Parathyroid adenoma (tissue), 2 donors: ENCODE measurements around the gene KCP.

ENCODE experiments used
- H2AFZ ChIP-seq: fragments of 300-600 bp; sonication (generic); one replicate; pipeline ENCODE4 v1.7.0; 2017; ENCODE audit warnings: antibody characterized with exemption, mild to moderate bottlenecking
- H3K27ac ChIP-seq: fragments of 300-600 bp; sonication (generic); one replicate; pipeline ENCODE4 v1.7.0; 2017
- H3K27me3 ChIP-seq: fragments of 300-600 bp; sonication (generic); one replicate; pipeline ENCODE4 v1.7.0; 2017; ENCODE audit warnings: low read length; ENCODE audit not compliant: control insufficient read depth, insufficient read depth
- H3K36me3 ChIP-seq: fragments of 300-600 bp; sonication (generic); one replicate; pipeline ENCODE4 v1.7.0; 2017; ENCODE audit warnings: low read length; ENCODE audit not compliant: control insufficient read depth, insufficient read depth
- H3K4me1 ChIP-seq: fragments of 300-600 bp; sonication (generic); one replicate; pipeline ENCODE4 v1.7.0; 2017; ENCODE audit warnings: control low read depth
- H3K4me2 ChIP-seq: fragments of 300-600 bp; sonication (generic); one replicate; pipeline ENCODE4 v1.7.0; 2017; ENCODE audit warnings: low read length
- H3K4me3 ChIP-seq: fragments of 300-600 bp; sonication (generic); one replicate; pipeline ENCODE4 v1.7.0; 2017; ENCODE audit warnings: low read depth, low read length
- H3K79me2 ChIP-seq: fragments of 300-600 bp; sonication (generic); one replicate; pipeline ENCODE4 v1.7.0; 2017; ENCODE audit warnings: control low read depth
- H3K9ac ChIP-seq: fragments of 300-600 bp; sonication (generic); one replicate; pipeline ENCODE4 v1.7.0; 2017; ENCODE audit warnings: mild to moderate bottlenecking
- H3K9me3 ChIP-seq: fragments of 300-600 bp; sonication (generic); one replicate; pipeline ENCODE4 v1.7.0; 2017; ENCODE audit warnings: low read length; ENCODE audit not compliant: control insufficient read depth
- CTCF ChIP-seq: fragments of 300-600 bp; sonication (generic); IDR thresholded peaks from one replicate; pipeline ENCODE4 v1.7.0; 2017; ENCODE audit warnings: antibody characterized with exemption, mild to moderate bottlenecking
- donor health status: primary hyperparathyroidism.

KCP gene

DNA sequence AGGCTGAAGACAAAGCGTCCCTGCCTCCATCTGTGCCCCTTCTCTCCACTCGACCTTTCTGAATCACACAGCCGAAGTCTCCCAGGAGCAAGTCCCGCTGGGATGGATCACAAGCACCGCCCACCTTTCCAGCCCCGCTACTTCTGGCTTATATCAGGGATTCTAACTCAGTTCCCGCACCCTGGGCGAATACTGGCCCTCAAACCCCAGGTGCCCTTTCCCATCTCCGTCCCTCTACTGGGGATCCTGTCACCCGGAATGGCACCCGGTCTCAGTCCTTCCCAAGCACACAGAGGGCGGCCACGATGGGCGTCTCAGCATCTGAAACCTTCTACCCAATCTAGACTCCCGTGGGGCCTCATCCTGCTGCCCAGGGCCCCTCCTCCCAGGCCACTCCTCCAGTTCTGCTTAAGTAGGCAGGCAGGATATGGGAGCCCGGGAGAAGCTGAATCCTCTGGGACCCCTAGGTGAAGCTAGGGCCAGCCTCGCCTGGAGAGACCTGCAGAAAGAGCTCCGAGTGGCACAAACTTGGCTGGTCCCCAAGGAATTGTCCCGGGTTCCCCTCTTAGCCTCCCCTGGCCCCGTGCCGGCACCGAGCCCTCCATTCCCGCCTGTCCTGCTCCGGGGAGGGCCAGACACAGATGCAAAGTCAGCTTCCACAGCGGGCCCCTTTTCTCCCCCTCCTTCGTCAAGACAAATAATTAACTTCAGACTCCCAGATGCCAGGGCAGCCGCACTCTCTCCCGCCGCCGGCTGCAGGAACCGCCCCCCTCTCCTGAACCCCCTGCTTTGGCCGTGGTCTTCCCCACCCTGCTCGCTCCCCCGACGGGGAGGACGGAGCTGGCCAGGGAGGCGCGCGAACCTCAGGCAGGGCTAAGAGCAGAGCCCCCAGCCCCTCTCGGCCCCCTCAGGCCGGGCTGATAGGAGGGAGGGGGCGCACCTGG lies 612 bp downstream of the KCP start:
- no peak overlapping the region for H3K4me3 ChIP-seq
- no peaks in the 10 kb centered on the region for H3K4me1 ChIP-seq
- H3K27ac ChIP-seq, result no peak overlapping the region
- H3K36me3 ChIP-seq, result no peaks in the 10 kb centered on the region
- H3K27me3 ChIP-seq, result no peaks in the 10 kb centered on the region
- no peak overlapping the region for H3K9ac ChIP-seq
- peak overlapping the region; percentile 70 for H2AFZ ChIP-seq
- no peak for TF ChIP-seq CTCF
- peak overlapping the region; percentile 1 for H3K4me2 ChIP-seq
- H3K9me3 ChIP-seq, result no peaks in the 10 kb centered on the region
- H3K79me2 ChIP-seq, result no peaks in the 10 kb centered on the region

DNA sequence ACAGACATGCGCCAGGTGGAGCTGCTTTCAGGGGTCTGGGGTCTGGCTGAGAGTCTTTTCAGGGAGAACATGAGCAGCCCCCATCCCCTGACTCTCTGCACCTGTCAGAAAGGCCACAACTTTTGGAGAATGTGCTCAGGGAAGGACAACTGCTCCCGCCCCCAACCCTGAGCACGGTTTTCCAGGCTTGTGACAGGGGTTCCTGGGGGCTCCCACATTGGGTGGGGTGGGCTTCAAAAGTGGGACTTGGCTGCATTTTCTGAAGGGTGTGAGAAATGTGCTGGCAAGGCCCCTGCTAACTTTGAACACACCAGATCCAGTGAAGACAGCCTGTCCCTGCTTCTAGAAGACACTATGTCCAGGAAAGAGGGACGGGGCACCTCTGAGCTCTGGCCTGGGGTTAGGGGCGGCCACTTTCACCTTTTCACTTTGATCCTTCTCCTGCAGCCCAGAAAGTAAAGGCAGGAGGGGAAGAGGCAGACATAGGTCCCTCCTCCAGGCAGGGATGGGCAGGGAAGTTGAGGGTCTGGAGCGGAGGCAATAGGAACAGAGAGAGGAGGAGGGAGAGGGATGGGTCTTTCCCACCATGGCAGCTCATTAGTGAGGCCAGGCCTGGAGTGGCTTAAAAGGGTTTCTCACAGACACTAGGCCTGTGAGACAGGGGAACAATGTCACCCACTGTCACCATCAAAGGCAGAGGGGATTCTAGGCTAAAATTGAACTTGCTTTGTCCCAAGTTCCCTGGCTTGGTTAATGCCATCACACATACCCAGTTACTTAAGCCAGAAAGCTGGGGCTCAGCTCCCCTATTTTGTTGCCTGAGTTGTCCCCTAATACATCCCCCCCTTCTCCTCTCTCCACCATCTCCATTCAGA lies 1.5 kb downstream of the KCP start:
- Histone ChIP-seq H3K36me3 (no peaks in the 10 kb centered on the region), H3K9me3 (no peaks in the 10 kb centered on the region), H3K4me3 (no peak overlapping the region)

GRCh38 chr7:128906766-128907559 lies 3.5 kb downstream of the KCP start:
- Histone ChIP-seq H3K4me3 (no peak overlapping the region), H3K79me2 (no peaks in the 10 kb centered on the region), H3K4me1 (no peaks in the 10 kb centered on the region), H3K9me3 (no peaks in the 10 kb centered on the region), H2AFZ (no peak overlapping the region), H3K9ac (no peak overlapping the region), H3K4me2 (no peak overlapping the region), H3K27me3 (no peaks in the 10 kb centered on the region), H3K27ac (no peak overlapping the region), H3K36me3 (no peaks in the 10 kb centered on the region)
- no peak for TF ChIP-seq CTCF

More for the DNA sequence above, 1.5 kb downstream of the KCP start:
- no peaks in the 10 kb centered on the region for H3K4me1 ChIP-seq
- no peak overlapping the region for H3K4me2 ChIP-seq
- TF ChIP-seq CTCF, result no peak
- no peaks in the 10 kb centered on the region for H3K27me3 ChIP-seq
- H3K79me2 ChIP-seq, result no peaks in the 10 kb centered on the region
- no peak overlapping the region for H2AFZ ChIP-seq
- no peak overlapping the region for H3K27ac ChIP-seq
- H3K9ac ChIP-seq, result no peak overlapping the region

DNA sequence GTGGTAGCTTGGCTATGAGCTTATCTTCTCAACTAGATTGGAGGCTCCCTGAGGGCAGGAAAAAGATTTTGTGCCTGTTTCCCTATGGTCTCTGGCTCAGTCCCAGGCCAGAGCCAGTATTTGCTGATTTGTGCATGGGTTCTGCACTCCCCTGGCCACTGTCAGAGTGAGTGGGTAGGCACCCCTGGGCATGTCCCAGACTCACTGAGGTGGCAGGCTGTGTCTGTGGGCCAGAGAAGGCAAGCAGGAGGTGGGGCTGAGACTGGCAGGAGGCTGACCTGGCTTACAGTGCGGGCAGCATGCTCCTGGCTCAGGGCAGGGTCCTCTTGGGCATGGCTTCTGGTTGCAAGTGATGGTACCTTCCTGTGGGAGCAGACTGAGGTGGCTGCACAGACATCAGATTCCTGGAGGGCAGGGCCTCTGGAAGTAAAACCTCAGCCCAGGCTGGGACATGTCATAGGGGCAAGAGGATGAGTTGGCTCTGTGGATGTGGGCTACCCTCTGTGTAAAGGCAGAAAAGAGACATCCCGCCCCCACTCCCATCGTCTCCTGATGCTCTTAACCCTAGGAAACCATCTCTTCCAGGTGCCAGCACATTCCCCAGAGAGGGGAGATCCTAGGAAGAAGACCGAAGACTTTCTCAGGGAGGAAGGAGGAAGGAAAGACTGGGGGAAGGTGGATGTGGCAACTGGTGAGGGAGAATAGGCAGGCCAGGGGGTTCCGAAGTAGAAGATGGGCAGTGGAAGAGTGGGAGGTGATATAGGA lies 4.3 kb downstream of the KCP start:
- H3K27me3 ChIP-seq, result no peaks in the 10 kb centered on the region
- H3K27ac ChIP-seq, result no peak overlapping the region
- no peak overlapping the region for H2AFZ ChIP-seq
- no peaks in the 10 kb centered on the region for H3K4me1 ChIP-seq
- TF ChIP-seq CTCF, result no peak
- no peak overlapping the region for H3K9ac ChIP-seq
- H3K79me2 ChIP-seq, result no peaks in the 10 kb centered on the region
- H3K4me2 ChIP-seq, result no peak overlapping the region
- no peak overlapping the region for H3K4me3 ChIP-seq
- no peaks in the 10 kb centered on the region for H3K9me3 ChIP-seq
- H3K36me3 ChIP-seq, result no peaks in the 10 kb centered on the region
